GM03348 (cell line): ENCODE measurements around the gene NRXN3.

Experiments used
- DNase-seq: peaks from one replicate; pipeline ENCODE4 v3.0.0; 2012; ENCODE audit warnings: low spot score

NRXN3 gene

GRCh38 chr14:79419571-79420327 is 1249.6 kb downstream of the NRXN3 start:
- no peak for DNase-seq

- no peak for DNase-seq
These were observed 1250.6 kb downstream of the NRXN3 start for GRCh38 chr14:79420725-79421124.

- DNase-seq: no peak
These were observed 1251.6 kb downstream of the NRXN3 start for GRCh38 chr14:79421811-79422210.

GRCh38 chr14:79424462-79424861 is 1254.3 kb downstream of the NRXN3 start:
- peak; percentile 45 for DNase-seq

GRCh38 chr14:79426103-79426755 is 1256.1 kb downstream of the NRXN3 start:
- no peak for DNase-seq

- DNase-seq: no peak
These were observed 1262.5 kb downstream of the NRXN3 start for GRCh38 chr14:79432640-79433039.

GRCh38 chr14:79436335-79436734 is 1266.2 kb downstream of the NRXN3 start:
- no peak for DNase-seq

- DNase-seq: no peak
These were observed 1267.8 kb downstream of the NRXN3 start for GRCh38 chr14:79437951-79438350.

GRCh38 chr14:79438696-79439342 is 1268.6 kb downstream of the NRXN3 start:
- DNase-seq: no peak

- DNase-seq: no peak
These were observed 1272.6 kb downstream of the NRXN3 start for GRCh38 chr14:79442786-79443185.

- DNase-seq: peak; percentile 23
These were observed 1273.4 kb downstream of the NRXN3 start for GRCh38 chr14:79443602-79444001.

GRCh38 chr14:79448960-79449359 is 1278.8 kb downstream of the NRXN3 start:
- DNase-seq: no peak

GRCh38 chr14:79451601-79452000 is 1281.4 kb downstream of the NRXN3 start:
- no peak for DNase-seq

GRCh38 chr14:79453276-79453675 is 1283.1 kb downstream of the NRXN3 start:
- no peak for DNase-seq

- DNase-seq: no peak
These were observed 1294.3 kb downstream of the NRXN3 start for GRCh38 chr14:79464468-79464867.

- peak; percentile 17 for DNase-seq
These were observed 1295.5 kb downstream of the NRXN3 start for GRCh38 chr14:79465651-79466050.

- no peak for DNase-seq
These were observed 1296.9 kb downstream of the NRXN3 start for GRCh38 chr14:79466938-79467527.

GRCh38 chr14:79467835-79468234 is 1297.7 kb downstream of the NRXN3 start:
- peak; percentile 18 for DNase-seq

- no peak for DNase-seq
These were observed 1298.3 kb downstream of the NRXN3 start for GRCh38 chr14:79468486-79468885.

GRCh38 chr14:79473651-79474050 is 1303.5 kb downstream of the NRXN3 start:
- DNase-seq: no peak

- no peak for DNase-seq
These were observed 1305.8 kb downstream of the NRXN3 start for GRCh38 chr14:79475887-79476532.

GRCh38 chr14:79476552-79476951 is 1306.4 kb downstream of the NRXN3 start:
- DNase-seq: no peak
